Cardiac fibroblast (primary cell): ENCODE data around the gene IRF2BPL.

Experiments
- DNase-seq, 2 donors: peaks; one replicate each; pipeline versions ENCODE4 v3.0.0 to v3.0.0-alpha.2; 2010; ENCODE audit warnings: low read depth in 2 of 2
- H3K4me3 ChIP-seq, 2 donors: replicated peaks in 1 of 2; 1 replicate in 1 of 2; 2 replicates in 1 of 2; pipeline ENCODE4 v1.5.1; 2011; ENCODE audit warnings: low read depth in 2 of 2, low read length in 2 of 2, mild to moderate bottlenecking in 2 of 2, moderate library complexity in 1 of 2
- CTCF ChIP-seq: IDR thresholded peaks from one replicate; pipeline ENCODE4 v1.5.1; 2011; ENCODE audit warnings: low read depth, mild to moderate bottlenecking, low read length, inconsistent platforms

IRF2BPL gene

GRCh38 chr14:77000340-77001270 lies 27.9 kb downstream of the IRF2BPL start:
- TF ChIP-seq CTCF: no peak
- no peak overlapping the region for H3K4me3 ChIP-seq
- DNase-seq: peak; percentile 60 to 64

GRCh38 chr14:76998910-76999309 lies 29.6 kb downstream of the IRF2BPL start:
- H3K4me3 ChIP-seq: no peak overlapping the region
- DNase-seq: no peak
- no peak for TF ChIP-seq CTCF

GRCh38 chr14:76997257-76997970 lies 31.1 kb downstream of the IRF2BPL start:
- TF ChIP-seq CTCF: no peak
- no peak overlapping the region for H3K4me3 ChIP-seq
- DNase-seq: peak in 1 of 2 donors; percentile 63

GRCh38 chr14:76996563-76997146 lies 31.9 kb downstream of the IRF2BPL start:
- DNase-seq: no peak
- no peak for TF ChIP-seq CTCF
- H3K4me3 ChIP-seq: no peak overlapping the region

GRCh38 chr14:76995279-76996035 lies 33.1 kb downstream of the IRF2BPL start:
- no peak for TF ChIP-seq CTCF
- DNase-seq: no peak

GRCh38 chr14:76993752-76994151 lies 34.8 kb downstream of the IRF2BPL start:
- no peak overlapping the region for H3K4me3 ChIP-seq
- no peak for DNase-seq
- TF ChIP-seq CTCF: no peak

More at GRCh38 chr14:76995279-76996035, 33.1 kb downstream of the IRF2BPL start:
- H3K4me3 ChIP-seq: no peak overlapping the region
